Ovary (tissue), 3 donors: ENCODE measurements around the gene RAPGEF6.

Experiments
- CTCF ChIP-seq, 3 donors: fragments of 450-650 bp in 2 of 3; fragments of 200-600 bp in 1 of 3; IDR thresholded peaks; one replicate each; pipeline versions ENCODE4 v1.5.1 to v1.8.0; 2016 to 2022; ENCODE audit warnings: antibody characterized with exemption in 3 of 3, mild to moderate bottlenecking in 1 of 3
- POLR2A ChIP-seq: fragments of 450-650 bp; IDR thresholded peaks from one replicate; pipeline ENCODE4 v1.6.1; 2017; ENCODE audit warnings: antibody characterized with exemption, mild to moderate bottlenecking, moderate library complexity
- donor health status: DM: no; HTN: no; CAD: no.

- TF ChIP-seq CTCF (IDR thresholded peaks at IDR 0.05) (no peak), POLR2A (no peak)
Observed at GRCh38 chr5:131593921-131594320, 41.1 kb downstream of the RAPGEF6 start.
